ENCODE measurements around the gene ZCWPW1.

Gene ZCWPW1

DNA sequence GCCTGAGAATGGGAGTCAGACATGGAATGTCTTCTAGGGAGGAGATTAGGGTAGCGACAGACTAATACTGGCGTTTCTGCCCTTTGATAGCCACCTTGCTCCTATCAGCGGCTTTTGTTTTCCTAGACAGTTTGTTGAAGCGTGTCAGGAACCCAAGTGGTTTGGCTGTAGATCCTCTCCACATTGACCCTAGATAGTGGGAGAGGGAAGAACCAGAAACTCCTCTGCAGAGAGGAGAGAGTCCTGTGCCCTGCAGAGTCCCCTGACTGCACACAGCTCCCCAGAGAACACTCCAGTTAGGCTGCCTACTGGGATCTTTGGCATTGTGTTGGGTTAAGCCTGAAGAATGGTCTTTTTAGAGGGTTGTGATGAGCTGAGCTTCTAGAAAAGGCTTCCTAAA lies 3.5 kb upstream of the ZCWPW1 start:
- DNase-seq, result no peak

DNA sequence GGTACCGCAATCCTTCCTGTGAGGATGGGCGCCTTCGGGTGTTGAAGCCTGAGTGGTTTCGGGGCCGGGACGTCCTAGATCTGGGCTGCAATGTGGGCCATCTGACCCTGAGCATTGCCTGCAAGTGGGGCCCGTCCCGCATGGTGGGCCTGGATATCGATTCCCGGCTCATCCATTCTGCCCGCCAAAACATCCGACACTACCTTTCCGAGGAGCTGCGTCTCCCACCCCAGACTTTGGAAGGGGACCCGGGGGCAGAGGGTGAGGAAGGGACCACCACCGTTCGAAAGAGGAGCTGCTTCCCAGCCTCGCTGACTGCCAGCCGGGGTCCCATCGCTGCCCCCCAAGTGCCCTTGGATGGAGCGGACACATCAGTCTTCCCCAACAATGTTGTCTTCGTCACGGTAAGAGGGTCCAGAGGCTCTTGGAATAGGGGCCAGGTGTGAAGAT lies 2.8 kb upstream of the ZCWPW1 start:
- DNase-seq, result no peak

DNA sequence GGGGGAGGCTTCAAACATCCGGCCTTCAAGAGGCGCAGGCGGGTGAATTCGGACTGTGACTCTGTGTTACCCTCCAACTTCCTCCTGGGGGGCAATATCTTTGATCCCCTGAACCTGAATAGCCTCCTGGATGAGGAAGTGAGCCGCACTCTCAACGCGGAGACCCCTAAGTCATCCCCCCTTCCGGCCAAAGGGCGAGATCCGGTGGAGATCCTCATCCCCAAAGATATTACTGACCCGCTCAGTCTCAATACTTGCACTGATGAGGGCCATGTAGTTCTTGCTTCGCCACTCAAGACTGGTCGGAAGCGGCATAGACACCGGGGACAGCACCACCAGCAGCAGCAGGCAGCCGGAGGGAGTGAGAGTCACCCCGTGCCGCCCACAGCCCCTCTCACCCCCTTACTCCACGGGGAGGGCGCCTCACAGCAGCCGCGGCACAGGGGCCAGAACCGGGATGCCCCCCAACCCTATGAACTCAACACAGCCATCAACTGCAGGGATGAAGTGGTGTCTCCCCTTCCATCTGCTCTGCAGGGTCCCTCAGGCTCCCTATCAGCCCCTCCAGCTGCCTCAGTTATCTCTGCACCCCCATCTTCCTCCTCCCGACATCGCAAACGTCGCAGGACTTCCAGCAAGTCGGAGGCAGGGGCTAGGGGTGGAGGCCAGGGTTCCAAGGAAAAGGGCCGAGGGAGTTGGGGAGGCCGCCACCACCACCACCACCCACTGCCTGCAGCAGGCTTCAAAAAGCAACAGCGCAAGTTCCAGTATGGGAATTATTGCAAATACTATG lies 2.2 kb upstream of the ZCWPW1 start:
- DNase-seq, result no peak

DNA sequence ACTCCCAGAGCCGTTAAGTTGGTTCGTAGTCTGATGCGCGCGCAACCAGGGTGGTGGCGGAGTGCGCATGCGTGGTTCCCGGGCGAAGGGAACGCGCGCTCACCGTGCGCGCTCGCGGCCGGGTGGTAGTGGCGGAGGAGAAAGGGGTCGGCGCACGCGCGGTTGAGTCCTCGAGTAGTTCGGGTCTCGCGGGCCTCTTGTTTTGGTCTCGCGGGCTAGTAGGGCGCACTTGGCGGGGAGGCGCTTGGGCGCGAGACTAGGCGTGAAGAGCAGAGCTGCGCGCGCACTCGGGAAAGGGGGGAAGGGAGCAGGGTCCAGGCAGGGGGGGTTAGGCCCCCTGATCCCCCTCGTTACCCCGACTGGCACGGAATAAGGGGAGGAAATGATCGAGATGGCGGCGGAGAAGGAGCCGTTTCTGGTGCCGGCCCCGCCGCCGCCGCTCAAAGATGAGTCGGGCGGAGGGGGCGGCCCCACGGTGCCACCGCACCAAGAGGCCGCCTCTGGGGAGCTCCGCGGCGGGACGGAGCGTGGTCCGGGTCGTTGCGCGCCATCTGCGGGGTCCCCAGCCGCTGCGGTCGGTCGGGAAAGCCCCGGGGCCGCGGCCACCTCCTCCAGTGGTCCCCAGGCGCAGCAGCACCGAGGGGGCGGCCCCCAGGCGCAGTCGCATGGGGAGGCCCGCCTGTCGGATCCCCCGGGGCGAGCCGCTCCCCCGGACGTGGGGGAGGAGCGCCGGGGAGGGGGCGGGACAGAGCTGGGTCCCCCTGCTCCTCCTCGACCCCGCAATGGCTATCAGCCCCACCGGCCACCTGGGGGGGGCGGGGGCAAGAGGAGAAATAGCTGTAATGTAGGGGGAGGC lies 1.4 kb upstream of the ZCWPW1 start, which contains the start of gene MEPCE:
Gene MEPCE, plus strand, starts transcription at position 195 of the 856 bp plus-strand sequence. Its CDS starts 188 bp downstream, at position 383.
- DNase-seq, result peak; percentile 93

DNA sequence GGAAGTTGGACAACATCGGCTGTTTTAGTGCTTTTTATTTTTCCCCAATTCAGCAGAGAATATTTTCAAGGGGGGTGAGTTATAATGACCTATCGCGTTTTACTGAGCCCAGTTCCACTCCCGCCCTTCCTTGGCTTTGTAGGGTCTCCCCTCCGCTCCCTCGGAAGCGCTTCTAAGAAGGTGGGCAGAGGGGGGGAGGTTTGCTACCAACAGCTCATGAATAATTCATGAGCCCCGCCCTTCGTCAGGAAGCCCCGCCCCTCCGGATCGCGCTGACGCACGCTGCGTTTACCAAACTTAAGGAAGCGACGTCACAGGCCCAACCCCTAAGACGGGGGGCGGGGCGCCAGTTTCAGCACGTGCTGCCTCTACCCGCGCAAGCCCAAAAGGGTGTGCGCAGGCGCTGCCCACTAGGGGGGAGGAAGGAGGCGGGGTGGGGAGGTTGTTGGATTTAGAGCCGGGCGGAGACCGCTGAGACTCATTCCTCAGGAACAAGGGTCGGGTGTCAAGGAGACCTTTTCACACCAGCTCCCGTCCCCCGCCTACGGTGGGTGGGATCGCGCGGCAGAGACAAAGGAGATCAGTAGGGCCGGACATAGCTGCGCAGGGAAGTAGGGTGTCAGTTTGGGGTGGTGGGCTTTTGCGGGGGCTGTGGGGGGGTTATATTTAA lies 599 bp upstream of the ZCWPW1 start:
- DNase-seq, result peak; percentile 98

DNA sequence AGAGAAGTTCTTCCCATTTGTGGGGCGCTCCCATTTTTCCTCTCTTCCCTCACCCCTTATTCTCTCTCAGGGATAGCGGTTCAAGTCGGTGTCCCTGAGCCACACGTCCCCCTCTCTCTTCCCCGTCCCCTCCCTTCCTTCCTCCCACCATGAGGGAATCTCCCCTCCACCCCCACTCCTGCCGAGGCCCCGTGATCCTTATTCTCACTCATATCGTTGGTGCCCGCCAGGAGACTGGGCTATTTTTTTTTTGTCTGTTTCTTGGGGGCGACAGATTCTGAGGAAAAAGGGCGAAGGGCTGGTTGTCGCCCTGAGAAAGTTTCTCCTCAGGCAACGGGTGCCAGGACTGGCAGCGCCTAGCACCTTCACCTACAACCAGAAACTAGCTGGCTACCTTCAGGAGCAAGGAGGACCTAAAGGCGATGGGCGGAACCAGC lies 723 bp downstream of the ZCWPW1 start:
- no peak for DNase-seq

DNA sequence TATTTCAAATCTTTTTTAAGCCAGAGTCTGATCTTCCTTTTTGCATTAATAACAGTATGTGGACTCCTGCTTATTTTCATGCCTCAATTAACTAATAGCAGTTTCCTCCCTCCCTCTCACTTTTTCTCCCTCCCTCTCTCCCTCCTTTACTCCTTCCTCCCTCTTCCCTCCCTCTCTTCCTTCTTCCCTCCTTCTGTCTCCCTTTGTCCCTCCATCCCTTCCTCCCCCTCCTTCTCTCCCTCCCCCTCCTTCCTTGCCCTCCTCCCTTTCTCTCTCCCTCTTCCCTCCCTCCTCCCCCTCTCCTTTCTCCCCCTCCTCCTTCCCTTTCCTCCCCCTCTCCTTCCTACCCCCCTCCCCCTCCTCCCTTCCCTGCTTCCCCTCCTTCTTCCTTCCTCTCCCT lies 2.0 kb downstream of the ZCWPW1 start:
- DNase-seq, result no peak

DNA sequence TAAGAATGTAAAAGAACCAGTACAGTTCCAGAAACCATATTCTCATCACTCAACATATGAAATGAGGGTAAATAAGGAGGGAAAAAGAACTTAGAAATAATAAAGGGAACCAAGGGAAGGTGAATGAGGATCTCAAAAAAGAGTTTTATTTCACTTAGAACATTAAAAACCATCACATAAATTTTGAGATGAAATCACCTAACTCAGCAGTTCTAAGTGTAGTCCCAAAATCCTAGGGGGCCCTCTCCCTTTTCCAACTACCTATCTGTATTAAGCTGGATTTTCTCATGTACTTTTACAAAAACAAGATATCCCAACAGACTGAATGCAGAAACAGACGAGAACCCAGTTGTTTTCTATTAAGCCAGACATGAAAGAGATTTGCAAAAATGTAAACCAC lies 3.2 kb downstream of the ZCWPW1 start:
- no peak for DNase-seq

DNA sequence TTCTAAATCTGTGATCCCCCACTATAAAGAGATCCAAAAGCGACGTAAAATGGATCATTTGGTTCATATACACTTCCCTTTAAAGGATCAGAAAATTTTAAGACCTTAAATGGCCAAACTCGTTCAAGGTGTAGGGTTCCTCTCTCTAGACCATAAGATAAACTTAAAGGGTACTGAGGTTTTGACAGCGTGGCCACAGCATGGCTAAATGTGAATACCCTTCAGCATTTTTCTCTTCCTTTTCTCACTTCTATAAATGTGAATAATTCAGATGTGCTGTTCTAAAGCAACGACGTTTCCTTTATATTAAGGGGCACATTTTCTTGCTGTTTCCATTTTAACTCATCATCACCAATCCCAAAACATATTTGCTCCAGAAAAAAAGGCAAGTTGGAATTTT lies 5.2 kb downstream of the ZCWPW1 start:
- DNase-seq, result no peak

DNA sequence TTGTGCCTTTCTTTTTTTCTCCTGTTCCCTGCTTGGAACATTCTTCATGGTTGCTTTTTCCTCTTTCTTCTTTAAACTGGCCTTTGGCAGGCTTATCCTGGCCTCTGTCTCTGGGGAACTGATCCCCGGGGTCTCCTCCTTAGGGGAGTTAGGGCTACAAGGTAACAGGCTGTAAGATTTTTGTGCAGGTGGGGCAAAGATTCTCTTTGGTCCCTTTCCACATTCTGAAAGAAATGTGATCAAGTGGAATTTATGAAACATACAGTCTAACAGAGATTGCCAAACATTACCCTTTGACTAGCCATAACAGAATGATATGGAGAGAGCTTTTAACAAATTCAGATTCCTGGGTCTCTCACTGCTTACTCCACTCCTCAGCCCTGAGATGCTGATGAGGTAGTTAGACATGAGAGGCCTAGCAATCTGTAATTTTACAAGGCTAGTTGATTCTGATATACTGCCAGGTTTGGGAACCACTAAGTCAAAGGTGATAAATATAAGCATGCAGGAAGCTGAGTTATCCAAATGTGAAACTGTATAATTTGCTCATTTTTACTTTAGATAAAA lies 8.8 kb downstream of the ZCWPW1 start:
- DNase-seq, result no peak

DNA sequence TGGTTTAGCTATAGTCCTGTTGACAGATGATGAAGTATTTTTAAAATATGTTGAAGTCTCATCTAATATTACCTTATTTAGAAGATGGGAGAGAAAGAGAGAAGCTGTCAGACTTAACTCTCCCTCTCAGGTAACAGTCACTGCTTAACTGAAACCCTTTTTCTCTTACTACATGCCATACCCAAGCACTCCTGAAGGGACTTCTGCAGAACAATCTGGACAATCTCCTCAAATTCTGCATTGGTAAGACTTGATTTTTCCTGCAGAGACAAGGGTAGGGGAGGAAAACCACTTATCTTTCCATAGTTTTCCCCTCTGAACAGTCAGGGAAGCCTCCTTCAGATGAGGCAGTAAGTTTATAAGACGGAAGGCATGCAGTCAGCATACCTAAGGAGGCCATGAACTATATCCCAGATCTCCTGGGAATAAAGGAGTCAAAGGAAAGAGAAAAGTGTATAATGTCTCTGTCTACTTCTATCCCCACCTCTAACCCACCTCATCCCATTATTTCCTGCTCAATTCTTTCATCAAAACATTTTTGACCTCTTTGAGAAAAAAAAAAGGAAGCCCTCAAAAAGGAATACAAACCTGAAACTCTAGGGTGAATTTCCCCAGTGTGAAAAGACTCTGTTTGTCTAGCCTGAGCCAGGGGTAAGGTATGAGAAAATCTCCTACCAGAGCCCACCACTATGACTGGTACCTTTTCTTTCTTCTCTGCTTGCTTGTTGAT lies 9.4 kb downstream of the ZCWPW1 start:
- no peak for DNase-seq

DNA sequence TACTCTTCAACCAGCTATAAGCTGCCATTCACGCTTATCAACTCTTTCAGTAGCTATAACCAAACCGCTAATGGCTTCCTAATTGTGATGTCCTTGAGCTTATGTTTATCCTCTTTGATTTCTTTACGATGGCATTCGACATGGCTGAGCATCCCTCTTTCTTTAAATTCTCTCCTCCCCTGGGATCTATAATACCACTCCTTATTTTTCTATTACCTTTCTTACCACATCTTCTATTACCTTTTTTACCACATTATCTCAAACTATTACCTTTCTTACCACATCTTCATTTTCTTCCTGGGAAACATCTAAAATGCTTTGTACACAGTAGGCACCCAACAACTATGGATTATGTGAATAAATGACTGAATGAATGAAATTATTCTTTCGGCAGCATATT lies 13.1 kb downstream of the ZCWPW1 start:
- no peak for DNase-seq

DNA sequence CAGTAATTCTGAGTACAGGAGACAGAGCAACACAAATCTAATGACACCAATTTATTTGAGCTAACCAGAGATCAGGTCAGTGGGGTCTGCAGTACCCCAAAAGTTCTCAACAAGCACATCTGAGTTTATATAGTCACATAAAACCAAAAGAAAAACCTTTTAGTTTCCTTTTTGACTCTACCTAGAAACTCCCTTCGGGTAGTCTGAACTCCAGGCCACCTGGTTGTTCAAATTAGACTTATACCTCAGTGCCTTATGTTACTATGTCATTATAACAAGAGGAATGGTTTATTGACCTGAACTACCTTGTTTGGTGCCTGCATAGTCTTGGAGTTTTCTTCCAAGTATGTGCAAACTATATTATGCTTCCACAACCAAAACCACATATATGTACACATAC lies 14.6 kb downstream of the ZCWPW1 start:
- no peak for DNase-seq

DNA sequence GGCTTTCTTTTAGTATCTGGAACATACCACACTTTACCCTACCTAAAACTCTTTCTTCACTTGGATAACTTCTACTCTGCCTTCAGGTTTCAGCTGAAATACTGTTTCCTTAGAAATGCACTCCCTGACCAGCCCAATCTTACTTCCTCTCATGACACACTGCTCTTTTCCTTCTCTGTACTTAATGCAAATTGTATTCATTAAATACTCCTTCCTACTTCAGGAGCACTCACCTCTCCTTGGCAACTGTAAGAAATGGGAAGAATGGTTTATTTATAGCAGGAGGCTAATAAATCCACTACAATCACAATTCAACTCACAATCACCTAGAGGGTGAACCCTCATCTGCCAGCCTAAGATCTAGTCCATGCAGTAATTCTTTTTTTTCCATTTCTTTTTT lies 15.2 kb downstream of the ZCWPW1 start:
- DNase-seq, result no peak

DNA sequence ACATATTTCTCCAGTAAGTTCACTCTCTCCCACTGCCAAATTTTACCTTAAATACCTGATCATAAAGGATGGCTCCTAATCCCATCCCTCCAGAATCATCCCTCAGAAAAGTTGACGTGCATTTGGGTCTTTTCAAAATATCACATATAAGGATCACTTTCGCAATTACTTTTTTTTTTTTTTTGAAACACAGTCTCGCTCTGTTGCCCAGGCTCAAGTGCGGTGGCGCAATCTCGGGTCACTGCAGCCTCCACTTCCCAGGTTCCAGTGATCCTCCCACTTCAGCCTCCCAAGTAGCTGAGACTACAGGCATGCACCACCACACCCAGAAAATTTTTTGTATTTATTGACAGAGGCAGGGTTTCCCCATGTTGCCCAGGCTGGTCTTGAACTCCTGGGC lies 17.4 kb downstream of the ZCWPW1 start:
- DNase-seq, result no peak

DNA sequence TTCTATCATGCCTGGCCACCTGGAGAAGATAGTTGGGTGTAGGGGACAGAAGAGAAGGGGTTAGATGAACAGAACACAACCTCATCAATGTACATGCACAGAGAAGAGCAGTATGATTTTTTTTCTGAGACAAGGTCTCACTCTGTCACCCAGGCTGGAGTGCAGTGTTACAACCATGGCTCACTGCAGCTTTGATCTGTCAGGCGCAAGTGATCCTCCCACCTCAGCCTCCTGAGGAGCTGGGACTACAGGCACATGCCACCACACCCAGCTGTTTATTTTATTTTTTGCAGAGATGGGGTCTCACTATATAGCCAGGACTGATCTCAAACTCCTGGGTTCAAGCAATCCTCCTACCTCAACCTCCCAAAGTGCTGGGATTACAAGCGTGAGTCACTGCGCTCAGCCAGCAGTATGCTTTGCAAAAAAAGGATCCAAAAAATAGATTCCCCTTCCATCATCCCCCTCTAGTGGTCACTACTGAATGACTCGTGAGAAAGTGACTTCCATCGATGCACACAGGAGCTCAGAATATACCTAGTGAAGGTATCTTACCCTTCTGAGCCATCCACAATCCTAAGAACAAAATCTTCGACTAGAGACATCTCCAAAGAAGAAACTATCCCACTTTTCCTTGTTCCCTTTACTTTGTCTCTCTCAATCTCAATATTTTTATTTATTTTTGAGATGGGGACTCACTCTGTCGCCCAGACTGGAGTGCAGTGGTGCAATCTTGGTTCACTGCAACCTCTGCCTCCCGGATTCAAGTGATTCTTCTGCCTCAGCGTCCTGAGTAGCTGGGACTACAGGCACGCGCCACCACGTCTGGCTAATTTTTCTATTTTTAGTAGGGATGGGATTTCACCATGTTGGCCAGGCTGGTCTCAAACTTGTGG lies 21.0 kb downstream of the ZCWPW1 start:
- DNase-seq, result no peak

DNA sequence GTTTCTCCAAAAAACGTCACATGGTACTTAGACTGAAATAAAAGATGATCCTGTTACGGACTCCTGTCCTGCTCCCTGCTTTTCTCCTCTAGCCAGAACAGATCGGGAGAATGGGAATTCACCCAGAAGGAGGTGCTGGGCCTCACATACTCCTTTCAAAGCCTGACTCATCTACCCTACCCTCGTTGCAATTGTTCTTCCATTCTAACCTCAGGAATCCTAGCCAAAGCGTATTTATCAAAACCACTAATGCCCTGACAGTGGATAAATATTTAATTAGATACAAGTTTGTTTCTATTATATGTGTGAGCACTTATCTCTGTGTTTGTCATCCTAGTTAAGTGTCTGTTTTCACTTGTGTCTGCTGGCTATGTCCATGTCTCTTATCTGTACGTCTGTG lies 21.7 kb downstream of the ZCWPW1 start:
- DNase-seq, result no peak

DNA sequence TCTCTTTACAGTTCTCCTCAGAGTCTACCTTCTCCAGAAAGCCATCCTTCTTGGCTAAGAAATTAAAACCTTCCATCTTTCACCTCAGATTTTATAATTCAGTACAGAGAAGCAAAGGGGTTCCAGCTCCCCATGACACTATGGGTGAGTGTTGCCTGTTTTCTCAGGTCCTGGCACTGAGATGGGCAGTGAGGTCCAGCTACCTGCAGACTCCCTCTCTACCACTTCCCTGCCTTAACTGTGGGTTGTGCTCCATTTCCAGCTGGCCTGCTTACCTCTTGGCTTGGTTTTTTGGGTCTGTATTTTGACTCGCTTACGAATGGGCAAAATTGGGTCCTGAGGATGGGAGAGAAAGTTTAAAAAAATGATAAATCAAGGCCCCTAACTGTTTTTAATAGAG lies 26.3 kb downstream of the ZCWPW1 start:
- DNase-seq, result no peak

DNA sequence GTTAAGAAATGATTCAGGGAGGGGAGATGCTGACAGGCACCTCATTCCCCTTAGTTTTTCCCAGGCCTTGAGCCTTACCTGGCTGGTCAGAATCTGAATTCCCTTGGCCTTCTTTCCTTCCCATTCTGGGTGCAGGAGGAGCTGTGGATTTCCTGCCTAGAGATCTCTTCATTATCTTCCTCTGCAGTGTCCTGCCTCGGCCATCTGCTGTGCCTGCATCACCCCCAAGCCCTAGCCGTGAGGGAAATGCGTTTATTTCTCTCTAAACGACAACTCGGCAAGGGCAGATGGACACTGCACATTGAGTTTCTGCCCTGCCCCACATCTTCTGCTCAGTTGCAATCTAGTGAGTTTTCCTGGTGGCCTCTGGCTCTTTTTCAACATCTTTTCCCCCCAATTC lies 26.7 kb downstream of the ZCWPW1 start:
- DNase-seq, result no peak

DNA sequence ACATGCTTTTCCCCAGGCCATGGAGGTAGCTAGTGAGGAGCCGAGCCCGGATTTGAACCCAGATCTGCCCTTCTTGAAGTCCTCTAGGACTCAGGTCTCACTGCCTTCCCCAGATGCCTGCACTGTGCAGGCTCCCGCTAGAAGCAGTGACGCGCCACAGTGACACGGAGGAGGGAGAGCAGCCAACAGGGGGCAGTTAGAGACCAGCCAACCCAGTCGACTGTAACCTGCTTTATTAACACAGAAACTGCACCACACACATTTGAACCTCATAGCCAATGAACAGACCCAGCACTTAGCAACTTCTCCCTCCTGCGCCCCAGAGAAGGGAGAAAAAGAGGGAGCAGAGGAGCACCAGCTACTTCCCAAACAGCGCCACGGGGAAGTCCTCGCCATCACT lies 27.8 kb downstream of the ZCWPW1 start:
- DNase-seq, result no peak

DNA sequence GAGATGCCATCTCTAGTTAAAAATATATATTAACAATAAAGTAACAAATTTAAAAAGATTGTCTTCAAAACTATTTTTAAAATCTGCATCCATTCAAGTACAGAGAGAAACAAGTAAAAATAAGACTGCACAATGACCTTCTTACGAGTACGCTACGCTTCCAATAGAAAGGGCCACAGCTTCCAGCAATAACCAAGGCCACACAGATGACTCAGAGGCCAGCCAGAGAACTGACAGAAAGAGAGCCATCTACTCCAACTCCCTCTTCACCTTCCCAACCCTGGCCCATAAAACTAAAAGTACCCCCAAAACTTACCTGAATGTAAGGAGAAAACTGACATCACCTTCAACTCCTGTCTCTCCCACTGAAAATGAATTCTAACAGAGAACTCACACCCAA lies 28.5 kb downstream of the ZCWPW1 start:
- no peak for DNase-seq

All from NCI-H1048 (cell line).